ENCODE measurements around the gene PROB1.

DNA sequence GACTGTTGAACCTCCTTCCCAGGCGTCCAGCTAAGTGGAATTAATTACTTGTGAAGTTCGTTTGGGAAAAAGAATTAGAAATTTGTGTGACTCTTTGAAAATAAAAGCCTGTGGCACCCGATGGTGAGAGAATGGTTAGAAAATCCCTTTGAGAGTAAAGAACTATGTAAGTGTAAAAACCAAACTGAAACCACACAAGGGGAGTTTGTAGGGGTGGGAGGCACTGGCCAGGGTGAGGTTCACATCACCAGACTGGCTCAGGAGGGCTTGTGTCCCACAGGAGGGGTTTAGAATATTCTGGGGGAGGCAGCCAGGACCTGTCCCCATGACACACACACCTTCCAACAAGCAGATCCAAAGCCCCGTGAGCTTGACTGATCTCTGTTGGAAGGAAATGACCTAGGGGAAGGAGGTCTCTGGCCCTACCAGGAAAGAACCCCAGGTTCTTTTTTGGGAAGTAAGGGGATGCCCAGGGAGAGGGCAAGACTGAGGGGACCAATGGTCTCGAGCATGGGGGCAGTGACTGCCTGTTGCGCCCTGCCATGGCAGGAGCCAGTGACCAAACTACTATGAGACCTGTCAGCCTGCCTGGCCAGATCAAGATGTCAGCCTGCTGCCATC lies 4.7 kb upstream of the PROB1 start:
- TF ChIP-seq, protein P1, sequence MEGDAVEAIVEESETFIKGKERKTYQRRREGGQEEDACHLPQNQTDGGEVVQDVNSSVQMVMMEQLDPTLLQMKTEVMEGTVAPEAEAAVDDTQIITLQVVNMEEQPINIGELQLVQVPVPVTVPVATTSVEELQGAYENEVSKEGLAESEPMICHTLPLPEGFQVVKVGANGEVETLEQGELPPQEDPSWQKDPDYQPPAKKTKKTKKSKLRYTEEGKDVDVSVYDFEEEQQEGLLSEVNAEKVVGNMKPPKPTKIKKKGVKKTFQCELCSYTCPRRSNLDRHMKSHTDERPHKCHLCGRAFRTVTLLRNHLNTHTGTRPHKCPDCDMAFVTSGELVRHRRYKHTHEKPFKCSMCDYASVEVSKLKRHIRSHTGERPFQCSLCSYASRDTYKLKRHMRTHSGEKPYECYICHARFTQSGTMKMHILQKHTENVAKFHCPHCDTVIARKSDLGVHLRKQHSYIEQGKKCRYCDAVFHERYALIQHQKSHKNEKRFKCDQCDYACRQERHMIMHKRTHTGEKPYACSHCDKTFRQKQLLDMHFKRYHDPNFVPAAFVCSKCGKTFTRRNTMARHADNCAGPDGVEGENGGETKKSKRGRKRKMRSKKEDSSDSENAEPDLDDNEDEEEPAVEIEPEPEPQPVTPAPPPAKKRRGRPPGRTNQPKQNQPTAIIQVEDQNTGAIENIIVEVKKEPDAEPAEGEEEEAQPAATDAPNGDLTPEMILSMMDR (IDR thresholded peaks at IDR 0.05) = no peak
- TF ChIP-seq POLR2A (IDR thresholded peaks at IDR 0.05) (no peak), POLR2AphosphoS5 (IDR thresholded peaks at IDR 0.05) (no peak), EP300 (IDR thresholded peaks at IDR 0.05) (no peak)

All from suprapubic skin (tissue), 4 donors.